T-helper 2 cell treated with Interferon-gamma antibody and Interleukin-4, amounts not matched to agents 100 ng/mL and 5 ng/mL, for 36 hours (primary cell): Measurements from ENCODE around the gene C17orf100. TPM values are rescaled to one million over a fixed set of nuclear protein-coding genes. Genes with fewer than 3 reads are reported as not detected.

ENCODE experiments used
- intact Hi-C: fragments of 100-400 bp; cut with micrococcal nuclease; formaldehyde crosslinking; loops from one replicate; pipeline ENCODE4 v1.15.1; 2023
- total RNA-seq: library from RNA; stranded (reverse); gene quantifications from 2 replicates; pipeline ENCODE4 v1.2.3, GENCODE V29; 2022

Gene C17orf100
- total RNA-seq, 1 donor from 2014 or later = 1.6 TPM

DNA sequence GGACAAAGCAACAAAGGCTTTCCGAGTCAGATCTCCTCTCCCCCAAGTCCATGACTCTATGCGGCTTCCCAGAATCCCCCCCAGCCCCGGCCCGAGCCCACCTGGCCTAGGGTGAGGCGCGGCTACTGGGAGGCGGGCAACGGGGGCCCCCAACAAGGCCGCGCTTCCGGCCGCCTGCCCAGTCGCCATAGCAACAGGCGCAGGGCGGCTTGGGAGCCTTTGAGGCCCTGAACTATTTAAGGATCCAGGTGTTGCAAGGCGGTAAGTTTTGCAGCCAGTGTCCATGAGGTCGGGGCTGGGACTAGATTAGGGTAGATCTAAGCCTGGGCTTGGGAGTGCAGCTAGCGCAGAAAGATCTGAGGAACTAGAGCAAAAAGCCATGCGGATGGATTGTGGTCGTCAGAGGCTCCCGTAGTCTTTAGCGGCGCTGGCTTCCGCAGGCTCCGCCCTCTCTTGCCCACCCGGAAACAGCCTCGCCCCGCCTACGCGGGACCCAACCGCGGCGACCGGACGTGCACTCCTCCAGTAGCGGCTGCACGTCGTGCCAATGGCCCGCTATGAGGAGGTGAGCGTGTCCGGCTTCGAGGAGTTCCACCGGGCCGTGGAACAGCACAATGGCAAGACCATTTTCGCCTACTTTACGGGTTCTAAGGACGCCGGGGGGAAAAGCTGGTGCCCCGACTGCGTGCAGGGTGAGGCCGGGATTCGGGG is 10.9 kb upstream of the C17orf100 start, which contains the start of the genes KIAA0753 and TXNDC17:
Gene KIAA0753, minus strand, starts transcription at position 176 of the 711 bp plus-strand sequence. CDS start 5,608 bp downstream, outside the sequence.
Gene TXNDC17, plus strand, starts transcription at position 525 of the 711 bp plus-strand sequence. Its CDS starts 23 bp downstream, at position 548.
- intact Hi-C loops = loop anchor here (1.0 to 10.0 kb wide), 3 partner anchors 11 to 374 kb away; partner anchors contain the start of genes C17orf100, MED31 and PIMREG

DNA sequence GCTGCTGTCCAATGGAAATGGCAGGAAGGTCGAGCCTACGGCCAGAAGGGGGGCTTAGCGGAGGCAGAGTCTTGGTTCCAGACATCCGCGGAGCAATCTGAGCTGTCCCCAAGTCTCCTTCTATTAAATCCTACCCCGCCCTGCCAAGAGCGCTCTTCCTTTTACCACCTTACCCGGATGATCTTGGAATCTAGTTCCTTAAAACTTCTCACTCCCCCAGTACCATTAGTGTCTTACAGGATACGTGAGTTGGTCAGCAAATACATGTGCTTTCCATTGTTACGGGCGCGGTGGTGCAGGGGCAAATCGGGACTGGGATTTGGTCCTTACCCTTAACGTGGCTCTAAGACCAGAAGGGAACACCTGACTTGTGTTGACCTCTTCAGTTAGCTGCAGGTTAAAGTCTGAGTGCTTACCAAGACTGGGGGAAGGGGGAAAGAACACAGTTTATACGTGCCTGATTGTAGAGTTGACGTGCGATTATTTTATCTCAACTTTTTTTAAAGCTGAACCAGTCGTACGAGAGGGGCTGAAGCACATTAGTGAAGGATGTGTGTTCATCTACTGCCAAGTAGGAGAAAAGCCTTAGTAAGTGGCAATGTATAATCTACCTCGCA is 10.2 kb upstream of the C17orf100 start:
- intact Hi-C loops = loop anchor here (2.0 to 10.0 kb wide), 2 partner anchors 197 to 373 kb away; partner anchors contain the start of gene PIMREG

DNA sequence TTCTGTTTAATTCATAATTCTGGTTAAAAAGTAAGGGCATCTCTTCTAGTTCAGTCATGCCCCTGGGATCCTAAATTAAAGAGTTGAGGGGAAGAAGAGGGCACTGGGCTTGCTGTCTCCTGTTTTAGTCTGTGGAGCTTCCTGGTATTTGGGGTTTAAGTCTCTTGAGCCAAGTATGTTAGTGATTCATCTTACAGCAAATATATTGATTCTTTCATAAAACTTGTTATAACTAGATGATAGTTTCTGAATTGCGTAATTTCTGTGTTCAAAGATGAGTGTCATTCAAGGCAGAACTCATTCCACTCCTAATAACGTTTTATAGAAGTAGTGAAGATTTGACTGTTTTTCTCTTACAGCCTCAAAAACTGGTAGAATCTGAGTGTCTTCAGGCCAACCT is 9.0 kb upstream of the C17orf100 start:
- intact Hi-C loops = loop anchor here (10.0 kb wide), 1 partner anchor 198 kb away; the partner anchor contains the start of gene PIMREG

DNA sequence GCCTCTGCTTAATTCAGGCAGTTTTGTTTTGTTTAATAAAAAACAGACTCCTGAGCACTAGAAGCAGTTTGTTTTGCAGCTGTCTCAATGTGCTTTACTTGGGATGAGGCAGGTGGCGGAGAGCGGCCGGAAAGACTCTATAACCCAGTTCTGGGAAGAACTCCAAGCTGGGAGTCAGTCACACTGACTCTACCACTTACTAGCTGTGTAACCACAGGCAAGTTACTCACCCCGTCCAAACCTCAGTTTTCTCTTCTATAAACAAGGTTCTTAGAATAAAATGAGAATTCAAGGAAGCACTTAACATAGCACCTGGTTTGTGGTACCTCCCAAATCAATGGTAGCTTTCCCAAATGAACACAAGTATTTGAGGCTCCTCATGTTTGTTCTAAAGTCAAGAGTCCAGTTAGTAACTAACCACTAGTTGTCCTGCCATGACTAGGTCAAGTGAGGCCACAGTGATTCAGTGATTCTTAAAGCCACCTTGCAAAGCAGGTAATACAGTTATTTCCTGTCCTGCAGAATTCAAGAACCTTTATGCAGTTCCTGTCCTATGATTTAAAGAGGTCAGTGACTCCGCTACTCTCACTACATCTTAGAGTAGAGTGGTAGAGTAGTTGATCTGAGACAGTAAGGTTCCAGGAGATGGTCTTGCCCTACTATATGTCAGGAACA is 8.0 kb upstream of the C17orf100 start:
- intact Hi-C loops = loop anchor here (10.0 kb wide), 1 partner anchor 199 kb away; the partner anchor contains the start of gene PIMREG

DNA sequence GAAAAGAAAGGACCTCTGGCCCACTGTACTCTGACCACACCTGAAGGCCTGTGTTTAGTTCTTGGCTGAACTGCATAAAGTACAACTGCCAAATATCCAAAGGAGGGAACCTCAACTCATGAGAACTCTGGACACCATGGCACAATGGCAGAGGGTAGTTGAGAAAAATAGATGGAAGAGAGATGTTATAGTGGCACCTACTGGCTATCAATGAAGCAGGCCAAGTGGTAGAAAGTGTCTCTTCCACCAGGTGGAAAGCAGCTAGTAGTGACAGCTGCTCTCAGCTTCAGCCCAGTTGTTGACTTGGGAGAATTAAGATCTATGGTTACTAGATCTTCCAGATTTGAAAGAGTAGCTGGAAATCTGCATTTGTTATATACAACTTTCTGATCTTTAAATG is 3.4 kb upstream of the C17orf100 start:
- intact Hi-C loops = loop anchor here (1.0 to 10.0 kb wide), 2 partner anchors 175 to 203 kb away; partner anchors contain the start of gene PIMREG

DNA sequence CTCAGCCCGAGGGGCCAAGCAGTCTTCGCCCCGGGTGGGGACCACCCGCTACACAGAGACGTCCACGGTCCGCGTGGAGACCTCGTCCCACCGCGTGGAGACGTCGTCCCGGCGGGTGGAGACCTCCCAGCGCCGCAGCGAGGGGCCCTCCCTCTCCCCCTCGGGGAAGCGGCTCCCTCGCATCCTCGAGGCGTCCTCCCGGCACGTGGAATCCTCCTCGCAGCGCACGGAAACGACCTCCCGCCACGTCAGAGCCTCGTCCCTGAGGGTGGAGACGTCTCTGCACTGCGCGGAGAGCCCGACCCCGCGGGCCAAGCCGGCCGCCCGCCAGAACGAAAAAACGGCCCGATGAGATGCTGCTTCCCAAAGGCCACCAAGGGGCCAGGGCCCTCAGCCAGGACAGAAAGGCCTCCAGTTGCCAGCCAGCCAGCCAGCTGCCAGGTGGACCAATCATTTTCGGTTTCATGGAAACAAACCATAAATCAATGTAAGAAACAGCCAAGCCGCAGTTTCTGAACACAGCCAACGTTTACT is 424 bp downstream of the C17orf100 start:
- intact Hi-C loops = loop anchor here (1.0 to 10.0 kb wide), 4 partner anchors 12 to 1707 kb away; partner anchors contain the start of genes DERL2, KIAA0753, MIS12 and NLRP1

DNA sequence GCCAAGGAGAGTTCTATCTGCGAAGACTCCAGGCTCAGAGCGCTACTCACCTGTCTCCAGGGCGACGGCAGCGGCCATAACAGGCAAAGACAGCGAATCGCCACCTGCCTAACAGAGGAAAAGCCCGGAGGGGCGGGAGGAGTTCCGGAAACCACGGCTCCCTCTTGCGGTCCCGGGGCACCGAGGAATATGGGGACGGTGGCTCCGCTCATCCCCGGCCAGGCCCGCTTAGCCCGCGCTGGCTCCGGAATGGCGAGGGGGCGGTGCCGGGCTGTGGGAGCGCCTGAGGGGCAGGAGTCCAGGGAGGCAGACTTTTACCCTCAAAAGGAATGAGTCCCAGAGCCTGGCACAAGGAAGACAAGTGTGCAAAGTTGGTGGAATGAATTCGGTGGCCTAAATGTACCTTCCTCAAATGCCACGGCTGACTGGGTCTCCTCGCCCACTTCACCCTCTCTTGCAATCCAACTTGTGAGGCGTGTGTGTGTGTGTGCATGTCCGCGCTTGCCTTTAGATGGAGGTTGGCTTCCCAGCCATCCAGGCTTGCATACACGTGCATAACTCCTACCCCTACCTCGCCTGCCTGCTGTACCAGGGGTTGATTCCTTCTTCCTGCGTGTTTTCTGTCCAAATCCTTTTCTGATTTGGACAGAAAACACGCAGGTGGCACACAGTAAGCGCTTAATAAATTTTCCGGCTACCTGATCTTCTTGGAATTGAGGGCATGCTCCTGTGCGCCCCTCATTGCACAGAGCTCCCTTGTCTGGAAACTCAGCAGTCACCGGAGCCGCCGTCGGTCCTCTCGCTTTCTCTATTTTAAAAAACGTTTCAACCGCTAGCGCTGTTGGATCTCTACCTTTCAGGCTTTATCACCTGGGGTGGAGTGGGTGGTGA is 3.5 kb downstream of the C17orf100 start:
- intact Hi-C loops = loop anchor here (5.0 to 10.0 kb wide), 3 partner anchors 1073 to 1710 kb away; partner anchors contain the start of genes DERL2, MIS12, NLRP1 and PFN1

DNA sequence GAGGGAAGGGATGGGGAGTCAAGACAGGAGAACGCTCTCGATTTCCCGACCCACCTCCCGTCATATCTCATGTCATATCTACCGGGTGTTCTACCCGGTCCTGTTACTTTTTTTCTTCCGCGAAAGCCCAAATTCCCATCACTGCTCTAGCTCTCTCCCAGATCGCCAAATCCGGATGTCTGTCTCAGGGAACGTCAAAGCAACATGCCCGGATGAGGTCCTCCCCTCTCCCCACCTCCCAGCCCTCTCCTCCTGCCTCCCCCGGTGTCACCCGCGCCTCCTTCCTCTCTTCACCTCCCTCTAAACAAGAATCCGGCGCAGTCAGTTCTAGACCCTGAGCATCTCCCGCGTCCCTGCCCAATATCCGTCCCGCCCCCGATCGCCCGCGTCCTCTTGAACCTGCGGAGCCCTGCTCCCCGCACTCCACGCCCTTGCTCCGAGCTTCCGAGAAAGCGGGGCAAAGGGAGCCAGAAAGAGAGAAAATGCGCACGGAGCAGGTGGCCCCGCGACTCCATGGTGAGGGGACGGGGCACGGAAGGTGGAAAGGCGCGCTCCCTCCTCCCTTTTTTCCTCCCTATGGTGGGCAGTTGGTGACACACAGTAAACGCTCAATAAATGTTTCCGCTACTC is 4.3 kb downstream of the C17orf100 start:
- intact Hi-C loops = loop anchor here (10.0 kb wide), 1 partner anchor 1711 kb away; the partner anchor contains the start of genes PFN1, RNF167 and SLC25A11

DNA sequence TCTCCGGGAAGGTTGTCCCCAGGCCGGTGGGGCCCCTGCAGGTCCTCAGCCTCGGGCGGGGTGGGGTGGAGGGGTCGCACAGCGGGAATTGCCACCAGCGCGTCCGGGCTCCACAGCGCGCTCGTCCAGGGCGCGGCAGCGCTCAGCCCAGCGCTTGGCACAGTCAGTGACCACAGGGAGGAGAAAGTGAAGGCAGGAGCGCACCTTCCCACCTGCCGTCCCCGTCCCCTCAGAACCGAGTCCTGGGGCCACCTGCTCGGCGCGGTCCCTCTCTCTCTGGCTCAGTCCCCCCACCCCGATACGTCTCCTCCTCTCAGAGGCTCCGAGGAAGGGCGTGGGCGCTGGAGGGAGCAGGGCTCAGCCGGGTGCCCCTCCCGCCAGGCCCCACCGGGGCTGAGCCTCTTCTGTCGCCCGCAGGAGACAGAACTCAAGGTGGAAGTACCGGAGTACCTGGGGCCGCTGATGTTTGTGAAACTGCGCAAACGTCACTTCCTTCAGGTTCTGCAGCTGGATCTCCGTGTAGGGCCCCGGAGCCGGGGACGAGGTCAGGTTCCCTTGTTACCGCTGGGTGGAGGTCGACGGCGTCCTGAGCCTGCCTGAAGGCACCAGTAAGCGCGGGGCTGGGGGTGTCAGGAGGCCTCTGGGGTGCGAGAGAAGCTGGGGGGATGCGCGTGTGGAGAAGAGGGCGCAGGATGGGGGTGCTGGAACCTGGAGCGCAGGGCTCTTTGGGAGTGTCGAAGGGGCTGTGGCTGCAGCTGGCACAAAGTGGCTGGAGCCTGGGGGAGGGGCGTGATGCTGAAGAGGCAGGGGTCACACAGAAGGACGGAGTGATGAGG is 5.5 kb downstream of the C17orf100 start:
- intact Hi-C loops = loop anchor here (10.0 kb wide), 1 partner anchor 1712 kb away; the partner anchor contains the start of genes PFN1, RNF167 and SLC25A11

DNA sequence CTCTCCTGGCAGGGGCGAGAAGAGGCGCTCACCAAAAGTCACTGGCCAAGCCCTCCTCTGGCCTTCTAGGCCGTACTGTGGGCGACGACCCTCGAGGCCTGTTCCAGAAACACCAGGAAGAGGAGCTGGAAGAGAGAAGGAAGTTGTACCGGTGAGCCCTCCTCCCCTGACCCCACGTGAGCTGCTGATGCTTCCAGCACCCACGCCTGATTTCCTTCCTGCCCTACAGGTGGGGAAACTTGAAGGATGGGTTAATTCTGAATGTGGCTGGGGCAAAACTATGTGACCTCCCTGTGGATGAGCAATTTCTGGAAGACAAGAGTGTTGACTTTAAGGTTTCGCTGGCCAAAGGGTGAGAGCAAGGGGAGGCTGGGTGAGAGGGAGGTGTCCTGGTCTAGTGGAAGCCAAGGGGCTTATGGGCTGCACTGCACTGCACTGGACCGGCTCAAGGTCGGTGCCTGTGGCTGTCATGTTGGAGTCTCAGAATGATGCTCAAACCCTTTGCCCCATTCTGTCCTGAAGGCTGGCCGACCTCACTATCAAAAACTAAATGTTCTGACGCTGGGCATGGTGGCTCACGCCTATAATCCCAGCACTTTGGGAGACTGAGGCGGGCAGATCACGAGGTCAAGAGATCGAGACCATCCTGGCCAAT is 6.2 kb downstream of the C17orf100 start:
- intact Hi-C loops = loop anchor here (10.0 kb wide), 1 partner anchor 1713 kb away; the partner anchor contains the start of genes PFN1, RNF167 and SLC25A11

DNA sequence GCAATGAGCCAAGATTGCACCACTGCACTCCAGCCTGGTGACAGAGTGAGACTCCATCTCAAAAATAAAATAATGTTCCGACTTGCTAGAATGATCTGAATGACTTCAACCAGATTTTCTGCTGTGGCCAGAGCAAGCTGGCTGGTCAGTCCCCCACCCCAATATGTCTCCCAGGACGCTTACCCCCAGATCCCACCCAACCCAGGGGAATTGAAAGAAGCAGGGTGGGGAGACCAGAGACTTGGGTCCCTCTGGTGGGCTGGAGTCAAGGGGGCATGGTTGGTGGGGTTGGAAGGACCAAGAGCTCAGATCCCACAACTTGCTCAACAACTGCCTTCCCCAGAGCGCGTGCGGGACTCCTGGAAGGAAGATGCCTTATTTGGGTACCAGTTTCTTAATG is 6.8 kb downstream of the C17orf100 start:
- intact Hi-C loops = loop anchor here (10.0 kb wide), 1 partner anchor 1714 kb away; the partner anchor contains the start of genes PFN1, RNF167 and SLC25A11

DNA sequence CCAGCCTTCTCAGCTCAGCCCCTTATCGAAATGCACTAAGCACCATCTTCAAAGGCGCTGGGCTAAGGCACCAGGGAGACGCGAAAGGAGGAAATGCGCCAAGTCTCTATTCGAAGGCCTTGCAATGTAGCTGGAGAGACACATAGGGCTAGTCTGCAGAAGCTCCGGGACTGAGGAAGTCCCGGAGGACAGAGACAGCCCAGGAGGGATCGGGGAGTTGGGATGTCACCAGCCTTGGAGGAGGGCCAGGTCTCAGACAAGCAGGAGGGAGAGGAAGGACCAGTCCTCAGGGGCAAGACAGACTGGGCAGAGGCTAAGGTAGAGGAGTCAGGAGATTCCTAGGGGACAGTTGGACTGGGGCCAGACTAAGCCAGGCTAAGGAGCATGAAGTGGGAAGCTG is 8.5 kb downstream of the C17orf100 start:
- intact Hi-C loops = loop anchor here (10.0 kb wide), 1 partner anchor 95 kb away; the partner anchor contains the start of gene XAF1

DNA sequence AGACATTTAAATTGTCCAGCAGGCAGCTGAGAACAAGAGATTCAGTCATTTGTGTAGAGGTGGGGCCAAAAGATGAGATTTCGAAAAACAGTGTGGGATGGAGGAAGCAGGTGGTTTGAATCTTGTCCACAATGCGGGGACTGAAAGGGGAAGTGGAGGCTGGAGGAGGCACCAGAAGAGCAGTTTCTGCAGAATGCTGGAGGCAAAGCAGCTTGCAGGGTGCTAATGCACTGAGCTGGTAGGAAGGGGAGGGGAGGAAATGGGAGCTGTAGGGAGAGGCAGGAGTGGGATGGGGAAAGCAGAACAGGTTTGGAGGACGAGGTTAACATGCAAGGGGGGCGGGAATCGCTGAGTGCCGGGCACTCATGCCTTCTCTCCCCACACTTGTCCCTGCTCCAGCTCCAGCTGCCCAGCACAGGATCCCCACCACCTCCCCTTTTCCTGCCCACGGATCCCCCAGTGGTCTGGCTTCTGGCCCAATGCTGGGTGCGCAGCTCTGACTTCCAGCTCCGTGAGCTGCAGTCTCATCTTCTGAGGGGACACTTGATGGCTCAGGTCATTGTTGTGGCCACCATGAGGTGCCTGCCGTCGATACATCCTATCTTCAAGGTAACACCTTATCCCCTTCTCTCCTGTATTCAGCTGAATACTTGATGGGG is 9.4 kb downstream of the C17orf100 start:
- intact Hi-C loops = loop anchor here (10.0 kb wide), 1 partner anchor 94 kb away; the partner anchor contains the start of gene XAF1

DNA sequence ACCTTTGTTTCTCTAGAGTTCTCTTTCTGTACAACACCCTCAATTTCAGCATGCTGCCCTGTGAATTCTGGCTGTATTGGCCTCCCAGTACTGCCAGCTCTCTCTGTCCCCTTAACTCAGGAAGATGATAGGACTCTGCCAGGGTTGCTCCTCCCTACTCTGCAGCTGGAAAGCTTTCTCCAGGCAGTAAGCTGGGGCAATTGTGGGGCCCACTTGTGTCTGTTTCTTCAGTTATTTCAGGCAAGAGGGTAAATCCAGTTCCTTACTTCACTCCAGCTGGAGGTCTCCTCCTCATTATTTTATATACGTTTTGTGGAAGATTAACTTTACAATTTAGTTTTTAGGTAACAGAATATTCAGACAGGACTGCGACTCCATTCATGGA is 9.9 kb downstream of the C17orf100 start:
- intact Hi-C loops = loop anchor here (10.0 kb wide), 1 partner anchor 93 kb away; the partner anchor contains the start of gene XAF1

DNA sequence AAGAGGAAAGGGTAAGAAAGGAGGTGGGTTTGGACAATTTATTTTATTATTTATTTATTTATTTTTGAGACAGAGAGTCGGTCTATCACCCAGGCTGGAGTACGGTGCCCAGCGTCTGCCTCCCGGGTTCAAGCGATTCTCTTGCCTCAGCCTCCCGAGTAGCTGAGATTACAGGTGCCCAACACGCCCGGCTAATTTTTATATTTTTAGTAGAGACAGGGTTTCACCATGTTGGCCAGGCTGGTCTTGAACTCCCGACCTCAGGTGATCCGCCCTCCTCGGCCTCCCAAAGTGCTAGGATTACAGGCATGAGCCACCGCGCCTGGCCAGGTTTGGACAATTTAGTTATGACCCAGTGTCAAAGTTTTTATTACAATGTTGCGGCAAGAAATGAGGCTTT is 11.6 kb downstream of the C17orf100 start:
- intact Hi-C loops = loop anchor here (10.0 kb wide), 1 partner anchor 92 kb away; the partner anchor contains the start of gene XAF1

DNA sequence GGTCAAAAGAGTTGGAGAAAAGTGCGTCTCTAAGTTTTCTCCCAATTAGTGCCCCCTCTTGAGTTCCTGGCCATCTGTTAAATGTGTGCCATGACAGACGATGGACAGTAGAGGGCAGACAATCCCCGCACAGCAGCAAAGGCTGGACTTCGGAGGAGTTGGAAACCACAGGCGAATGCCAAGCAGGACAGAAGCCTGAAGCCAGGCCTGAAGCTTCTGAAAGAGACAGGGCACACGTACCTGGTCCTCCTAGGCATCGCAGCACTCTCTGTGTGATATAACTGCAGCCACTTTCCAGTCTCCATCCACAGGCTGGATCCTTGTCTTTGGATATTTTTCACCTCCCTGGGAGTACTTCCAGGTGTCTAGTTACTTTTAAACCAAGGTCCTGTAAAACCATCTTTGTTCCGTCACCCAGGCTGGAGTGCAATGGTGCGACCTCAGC is 14.5 kb downstream of the C17orf100 start:
- intact Hi-C loops = loop anchor here (2.0 to 10.0 kb wide), 2 partner anchors 89 to 181 kb away; partner anchors contain the start of gene XAF1

DNA sequence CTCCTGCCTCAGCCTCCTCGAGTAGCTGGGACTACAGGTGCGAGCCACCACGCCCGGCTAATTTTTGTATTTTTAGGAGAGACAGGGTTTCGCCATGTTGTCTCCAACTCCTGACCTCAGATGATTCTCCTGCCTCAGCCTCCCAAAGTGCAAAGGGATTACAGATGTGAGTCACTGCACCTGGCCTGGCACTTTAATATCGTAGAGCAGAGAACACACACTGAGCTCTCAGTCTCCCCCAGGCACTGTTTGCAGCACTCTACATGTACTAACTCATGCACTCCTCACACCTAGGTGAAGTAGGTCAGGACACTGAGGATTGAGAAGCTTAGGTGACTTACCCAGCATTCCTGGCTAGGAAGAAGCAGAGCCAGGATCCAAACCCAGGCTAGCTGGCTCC is 15.0 kb downstream of the C17orf100 start:
- intact Hi-C loops = loop anchor here (2.0 to 10.0 kb wide), 2 partner anchors 88 to 180 kb away; partner anchors contain the start of gene XAF1
